Smooth muscle cell of the brain vasculature (primary cell): Measurements from ENCODE around the gene TENT5C.

Experiments
- DNase-seq: peaks from one replicate; pipeline ENCODE4 v3.0.0-alpha.2; 2012; ENCODE audit warnings: low read depth, low spot score

Gene TENT5C

DNA sequence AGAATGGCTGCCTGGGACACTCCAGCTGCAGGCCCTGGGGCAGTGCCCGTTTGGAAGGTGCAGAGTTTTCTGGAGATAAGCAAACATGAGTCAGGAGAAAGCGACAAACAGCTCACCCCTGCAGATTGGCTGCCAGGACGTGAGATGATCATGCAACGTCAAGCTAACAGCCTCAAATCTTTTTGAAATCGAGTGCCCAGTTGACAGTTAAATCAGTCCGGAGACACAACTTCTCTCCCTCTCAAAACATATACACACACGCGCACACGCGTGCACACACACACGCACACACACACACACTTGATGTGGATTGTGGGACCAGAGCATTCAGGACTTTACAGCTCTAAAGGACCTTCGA is 49.4 kb downstream of the TENT5C start:
- no peak for DNase-seq

DNA sequence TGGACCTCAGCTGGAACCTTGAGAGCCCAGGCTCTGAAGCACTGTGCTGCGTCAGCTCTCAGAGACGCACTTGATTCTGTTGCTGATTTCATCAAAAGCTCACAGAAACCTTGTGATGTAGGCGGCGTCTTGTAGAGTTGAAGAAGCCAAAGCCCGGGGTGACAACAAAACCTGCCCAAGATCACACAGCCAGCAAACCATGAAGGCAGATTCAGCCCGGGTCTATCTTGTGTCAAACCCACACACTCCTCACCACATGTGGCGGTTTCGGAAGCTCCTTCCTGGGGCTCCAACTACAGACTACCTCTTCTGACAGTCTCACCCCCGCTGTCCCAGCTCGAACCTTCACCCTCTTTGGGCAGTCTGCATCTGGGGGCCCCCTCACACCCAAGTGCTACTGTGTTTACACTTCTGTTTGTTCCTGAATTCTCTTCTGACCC is 50.4 kb downstream of the TENT5C start:
- no peak for DNase-seq

DNA sequence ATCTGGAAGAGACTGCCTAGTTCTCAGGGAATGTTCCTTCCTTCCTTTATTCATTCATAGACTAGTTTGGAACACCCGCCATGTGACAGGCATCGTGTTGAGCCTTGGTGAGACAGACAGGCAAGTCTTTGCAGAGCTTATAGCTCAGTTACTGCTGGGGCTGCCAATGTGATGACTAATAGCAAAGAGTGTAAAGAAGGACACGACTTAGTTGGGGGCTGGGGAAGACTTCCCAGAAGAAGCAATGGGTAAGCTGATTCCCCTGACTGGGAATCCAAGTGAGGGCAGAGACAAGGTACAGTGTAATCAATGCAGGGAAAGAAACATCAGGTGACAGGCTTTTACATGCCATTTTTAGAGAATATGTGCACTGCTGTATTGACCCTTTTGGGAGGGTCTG is 51.2 kb downstream of the TENT5C start:
- no peak for DNase-seq

DNA sequence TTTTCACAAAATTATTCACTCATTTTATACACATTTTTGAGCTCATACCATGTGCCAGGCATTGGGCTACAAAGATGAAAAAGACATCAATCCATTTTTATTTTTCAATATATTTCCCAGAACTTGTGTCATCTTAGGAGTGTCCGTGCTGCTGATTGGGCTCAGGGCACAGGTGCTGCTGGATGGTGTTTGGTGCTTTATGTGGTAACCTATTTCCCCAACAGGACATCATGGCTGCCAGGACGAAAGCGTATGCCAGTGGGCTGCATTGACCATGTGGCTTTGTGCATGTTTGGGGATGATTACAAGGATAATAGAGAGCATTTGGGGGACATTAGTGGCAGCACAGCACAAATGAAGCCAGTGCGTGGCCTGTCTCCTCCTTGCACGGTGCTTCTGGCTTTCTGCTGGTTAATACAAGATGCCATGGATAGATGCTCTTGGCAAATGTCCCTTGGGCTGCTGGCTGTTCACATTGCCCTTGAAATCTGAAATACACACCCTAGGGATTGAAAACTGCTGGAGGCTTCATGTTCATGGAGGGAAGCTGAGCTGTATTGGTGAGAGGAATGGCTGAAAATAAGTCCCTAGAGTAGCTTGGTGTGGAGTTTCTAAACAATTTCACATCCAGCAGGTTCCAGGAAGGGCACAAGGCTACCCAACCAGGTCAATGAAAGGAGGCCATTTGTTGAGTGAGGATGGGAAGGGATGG is 52.3 kb downstream of the TENT5C start:
- no peak for DNase-seq

- DNase-seq = no peak
These were observed 52.8 kb downstream of the TENT5C start for GRCh38 chr1:117658676-117659075.

- DNase-seq = no peak
These were observed 53.9 kb downstream of the TENT5C start for GRCh38 chr1:117659550-117660270.

- DNase-seq = no peak
These were observed 54.6 kb downstream of the TENT5C start for GRCh38 chr1:117660271-117660965.

GRCh38 chr1:117661027-117661426 is 55.2 kb downstream of the TENT5C start:
- DNase-seq = no peak

DNA sequence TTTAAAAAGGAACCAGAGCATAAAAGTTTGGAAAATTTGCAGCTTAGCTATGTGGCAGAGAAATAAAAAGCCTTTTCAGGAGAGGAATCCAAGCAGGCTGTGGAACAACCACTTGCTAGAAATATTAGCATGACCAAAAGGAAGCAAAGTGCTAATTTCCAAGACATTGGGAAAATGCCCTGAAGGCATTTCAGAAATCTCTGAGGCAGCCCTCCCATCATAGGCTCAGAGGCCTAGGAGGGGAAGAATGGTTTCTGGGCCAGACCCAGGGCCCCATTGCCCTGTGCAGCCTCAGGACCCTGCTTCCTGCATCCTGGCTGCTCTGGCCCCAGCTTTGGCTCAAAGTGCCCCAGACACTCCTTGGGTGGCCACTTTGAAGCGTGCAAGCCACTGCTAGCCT is 56.8 kb downstream of the TENT5C start:
- DNase-seq = no peak

DNA sequence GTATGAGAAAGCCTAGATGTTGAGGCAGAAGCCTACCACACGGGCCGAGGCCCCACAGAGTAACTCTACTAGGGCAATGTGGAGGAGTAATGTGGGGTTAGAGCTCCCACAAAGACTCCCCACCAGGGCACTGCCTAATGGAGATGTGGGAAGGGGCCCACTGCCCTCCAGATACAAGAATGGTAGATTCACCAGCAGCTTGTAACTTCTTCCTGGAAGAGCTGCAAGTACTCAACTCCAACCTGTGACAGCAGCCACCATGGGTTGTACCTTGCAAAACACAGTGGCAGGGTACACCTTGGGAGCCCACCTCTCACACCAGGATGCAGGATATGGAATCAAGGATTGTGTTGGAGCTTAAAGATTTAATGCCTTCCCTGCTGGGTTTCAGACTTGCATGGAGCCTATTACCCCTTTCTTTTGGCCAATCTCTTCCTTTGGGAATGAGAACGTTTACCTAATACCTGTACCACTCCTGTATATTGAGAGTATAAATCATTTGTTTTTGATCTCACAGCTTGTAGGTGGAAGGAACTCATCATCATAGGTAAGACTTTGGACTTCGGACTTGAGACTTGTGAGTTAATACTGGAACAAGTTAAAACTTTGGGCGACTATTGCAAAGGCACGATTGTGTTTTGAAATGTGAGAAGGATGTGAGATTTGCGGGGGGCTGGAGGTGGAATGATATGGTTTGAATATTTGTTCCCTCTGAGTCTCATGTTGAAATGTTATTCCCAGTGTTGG is 57.5 kb downstream of the TENT5C start:
- no peak for DNase-seq

- no peak for DNase-seq
These were observed 58.5 kb downstream of the TENT5C start for GRCh38 chr1:117664314-117664713.

DNA sequence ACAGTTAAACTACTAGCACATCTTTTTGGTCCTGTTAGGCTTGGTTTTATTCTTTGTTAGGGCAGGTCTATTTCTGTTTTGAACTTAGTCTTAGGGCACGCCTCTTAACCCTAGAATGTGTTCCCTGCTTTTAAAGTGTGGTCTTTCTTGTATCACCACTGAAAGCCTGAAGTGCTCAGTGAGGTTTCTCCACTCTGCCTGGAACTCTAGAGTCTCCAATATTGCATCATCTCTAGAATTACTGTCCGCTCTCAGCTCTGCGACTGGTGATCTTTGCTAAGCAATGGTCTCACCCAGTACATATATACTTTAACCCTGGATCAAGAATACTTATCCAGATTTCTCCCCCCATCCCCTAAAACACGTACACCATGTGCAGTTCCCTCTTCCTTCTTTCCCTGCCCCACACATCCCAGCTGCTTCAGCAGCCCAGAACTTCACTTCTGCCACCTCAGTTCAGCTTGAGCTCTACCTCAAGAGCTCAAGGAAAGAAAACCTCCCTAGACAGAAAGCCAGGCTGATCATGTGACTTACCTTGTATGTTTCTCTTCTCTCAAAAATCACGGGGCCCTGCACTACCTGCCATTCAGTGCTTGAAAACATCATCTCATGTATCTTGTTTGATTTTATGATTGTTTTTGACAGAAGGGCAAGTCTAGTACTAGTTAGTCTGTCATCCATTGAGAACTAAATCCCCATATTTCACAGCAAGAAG is 59.9 kb downstream of the TENT5C start:
- DNase-seq = no peak

DNA sequence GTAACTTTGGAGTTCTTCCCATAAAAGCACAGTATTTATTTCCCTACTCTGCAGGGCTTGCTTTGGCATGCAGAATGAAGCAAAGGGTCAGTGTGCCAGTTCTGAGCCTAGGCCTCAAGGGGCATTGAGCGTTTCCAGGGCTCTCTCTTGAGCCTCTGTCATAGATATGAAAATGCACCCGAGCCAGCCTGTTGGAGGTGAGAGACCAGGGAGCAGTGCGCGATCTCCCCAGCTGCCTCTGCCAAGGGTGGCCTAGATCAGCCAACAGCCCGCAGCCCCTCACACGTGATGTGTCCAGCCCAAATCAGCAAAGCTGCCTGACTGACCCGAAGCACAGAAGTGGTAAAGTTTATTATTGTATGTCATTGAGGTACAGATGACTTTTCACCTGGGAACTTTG is 63.7 kb downstream of the TENT5C start:
- no peak for DNase-seq

DNA sequence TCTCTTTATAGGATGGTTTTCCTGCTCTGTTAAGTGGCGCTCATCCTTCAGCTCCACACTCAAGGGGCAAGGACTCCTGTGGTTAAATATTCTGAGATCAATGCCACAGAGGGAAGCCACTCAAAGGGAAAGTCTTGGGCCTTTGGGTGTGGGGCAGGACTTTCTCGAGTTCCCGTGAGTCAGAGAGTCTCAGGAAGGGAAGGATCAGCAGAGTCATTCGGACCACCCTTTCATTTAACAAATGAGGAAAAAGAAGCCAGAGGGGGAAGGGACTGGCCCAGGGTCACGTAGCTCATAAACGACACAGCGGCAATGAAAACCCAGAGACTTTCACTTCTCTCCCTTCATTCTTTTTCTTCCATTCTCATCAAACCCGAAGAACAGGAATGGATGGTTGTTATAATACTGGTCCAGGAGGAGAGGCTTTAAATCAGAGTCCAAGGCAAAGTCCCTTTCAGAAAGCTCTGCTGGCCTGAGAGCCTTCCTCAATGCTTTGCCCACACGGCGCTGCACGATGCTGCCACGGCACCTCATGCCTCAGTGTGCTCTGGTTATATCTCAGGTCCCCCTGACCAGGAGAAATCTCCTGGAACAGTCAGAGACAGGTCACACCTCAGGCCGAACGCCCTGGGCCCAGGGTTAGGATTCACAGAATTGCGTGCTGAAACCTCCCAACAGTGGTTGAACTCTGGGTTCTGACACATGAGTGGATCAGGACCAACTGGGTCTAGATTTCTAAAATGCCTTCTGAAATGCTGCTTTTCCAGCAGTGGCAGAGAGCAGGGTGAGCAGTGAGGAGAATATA is 65.3 kb downstream of the TENT5C start:
- no peak for DNase-seq

- peak; percentile 10 for DNase-seq
These were observed 66.1 kb downstream of the TENT5C start for GRCh38 chr1:117671781-117672501.

DNA sequence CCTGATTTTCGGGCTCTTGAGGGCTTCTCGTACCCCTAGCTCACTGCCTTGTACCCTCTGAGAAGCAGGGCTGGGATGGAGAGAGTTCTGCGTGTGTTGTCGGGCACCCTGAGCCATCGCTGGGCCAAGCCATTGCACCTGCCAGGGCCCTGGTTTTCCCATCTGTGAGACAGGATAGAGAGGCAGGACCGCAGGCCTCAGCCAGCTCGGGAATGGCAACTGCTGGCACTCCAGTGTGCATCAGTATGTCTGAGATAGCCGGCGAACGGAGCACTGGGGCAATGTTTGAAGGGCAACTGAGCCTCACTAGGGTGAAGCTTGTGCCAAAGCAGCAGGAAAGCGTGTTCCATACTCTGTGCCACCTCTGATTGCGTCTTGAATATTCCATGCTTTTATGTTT is 66.9 kb downstream of the TENT5C start:
- DNase-seq = no peak

- DNase-seq = no peak
These were observed 67.6 kb downstream of the TENT5C start for GRCh38 chr1:117673405-117673804.

DNA sequence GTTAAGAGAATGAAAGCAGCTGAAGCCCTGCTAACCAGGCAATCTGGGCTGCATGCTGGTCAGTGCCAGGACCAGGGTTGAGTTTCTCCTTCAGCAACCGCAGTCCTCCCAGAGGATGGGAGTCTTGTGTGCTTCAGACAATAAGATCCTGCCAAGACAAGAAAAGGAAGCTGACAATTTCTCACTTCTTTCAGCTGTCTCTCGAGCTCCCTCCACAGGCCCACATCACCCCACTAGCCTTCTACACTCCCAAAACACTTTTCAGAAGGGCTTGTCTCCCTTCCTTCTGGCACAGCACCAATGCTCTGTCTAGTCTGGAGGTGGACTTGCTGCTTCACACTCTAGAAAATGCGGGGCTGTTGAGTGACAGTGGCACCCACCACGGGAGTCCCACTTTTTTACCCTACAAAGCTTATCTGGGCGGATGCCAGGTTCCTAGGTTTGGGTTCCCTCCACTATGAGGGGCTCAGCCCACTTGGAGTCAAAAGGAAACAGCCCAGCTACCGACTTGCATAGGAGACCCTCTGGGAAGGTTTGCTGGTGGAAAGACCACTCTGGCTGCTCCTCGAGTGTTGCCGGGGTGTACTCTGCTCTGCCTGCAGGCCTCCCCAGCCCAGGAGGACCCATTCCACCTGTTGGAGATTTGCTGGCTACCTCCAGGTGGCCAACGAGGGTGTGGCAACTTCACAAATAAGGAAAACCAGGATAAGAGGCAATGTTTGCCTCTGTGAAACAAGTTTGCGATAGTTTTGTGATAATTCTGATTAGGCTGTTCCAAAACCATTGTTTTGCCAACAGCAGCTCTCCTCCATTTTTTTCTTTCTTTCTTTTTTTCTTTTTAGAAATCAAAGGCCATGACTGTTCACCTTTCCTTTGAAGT is 68.9 kb downstream of the TENT5C start:
- DNase-seq = no peak

DNA sequence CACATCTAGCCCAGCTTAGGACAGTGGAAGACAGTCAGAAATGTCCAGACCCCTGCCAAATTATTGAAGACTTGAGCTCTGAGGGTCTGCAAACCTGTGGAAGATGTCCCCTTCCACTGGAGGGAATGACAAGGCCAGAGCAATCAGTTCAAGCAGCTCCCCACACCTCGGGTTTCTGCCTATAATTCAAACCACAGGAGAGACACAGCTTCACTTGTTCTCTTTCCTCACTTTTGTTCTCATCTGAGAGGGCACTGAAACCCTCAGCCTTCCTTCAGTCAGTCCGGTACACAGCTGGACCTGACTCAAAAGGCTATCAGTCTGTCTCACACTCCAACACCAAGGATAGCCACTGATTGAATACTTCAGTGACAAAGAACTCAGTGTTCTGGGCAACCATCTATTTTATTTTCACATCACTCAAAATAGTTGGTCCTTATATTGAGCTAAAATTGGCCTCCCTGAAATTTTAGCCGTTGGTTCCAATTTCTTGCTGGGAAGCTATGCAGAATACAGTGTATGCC is 70.1 kb downstream of the TENT5C start:
- no peak for DNase-seq
